Measurements from ENCODE around the gene CTXN1.
A peak's percentile ranks its signal among the peaks of the same experiment; 100 is the strongest.
"Not testable (repeated sequence)": the region's sequence is repeated elsewhere in the genome, so short reads cannot be mapped to it uniquely, and the experiment has no call there.

CTXN1 gene

DNA sequence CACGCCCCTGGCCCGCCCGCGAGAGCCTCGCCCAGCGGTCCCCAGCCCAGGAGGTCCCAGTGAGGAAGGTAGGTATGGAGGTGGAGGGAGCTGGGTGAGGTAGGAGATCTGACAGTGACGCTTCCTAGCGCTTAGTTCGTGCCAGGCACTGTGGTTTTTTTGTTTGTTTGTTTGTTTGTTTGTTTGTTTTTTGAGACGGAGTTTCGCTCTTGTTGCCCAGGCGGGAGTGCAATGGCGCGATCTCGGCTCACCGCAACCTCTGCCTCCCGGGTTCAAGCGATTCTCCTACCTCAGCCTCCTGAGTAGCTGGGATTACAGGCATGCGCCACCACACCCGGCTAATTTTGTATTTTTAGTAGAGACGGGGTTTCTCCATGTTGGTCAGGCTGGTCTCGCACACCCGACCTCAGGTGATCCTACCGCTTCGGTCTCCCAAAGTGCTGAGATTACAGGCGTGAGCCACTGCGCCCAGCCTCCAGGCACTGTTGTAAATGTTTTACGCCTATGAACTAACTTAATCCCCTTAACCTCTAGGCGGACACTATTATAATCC is 7.8 kb downstream of the CTXN1 start:
- H3K9me3 ChIP-seq; H3K4me3 ChIP-seq; H3K36me3 ChIP-seq (replicated peaks); in situ Hi-C loops (cut with MboI; ENCODE audit: low sequenced_read_pairs); DNase-seq (ENCODE audit: low spot score in 2 of 2): not testable (repeated sequence)
- Histone ChIP-seq H3K27me3 (ENCODE audit: low read depth) (peaks cover 25% of the 10 kb centered on the region), H3K4me1 (peaks cover 22% of the 10 kb centered on the region)

DNA sequence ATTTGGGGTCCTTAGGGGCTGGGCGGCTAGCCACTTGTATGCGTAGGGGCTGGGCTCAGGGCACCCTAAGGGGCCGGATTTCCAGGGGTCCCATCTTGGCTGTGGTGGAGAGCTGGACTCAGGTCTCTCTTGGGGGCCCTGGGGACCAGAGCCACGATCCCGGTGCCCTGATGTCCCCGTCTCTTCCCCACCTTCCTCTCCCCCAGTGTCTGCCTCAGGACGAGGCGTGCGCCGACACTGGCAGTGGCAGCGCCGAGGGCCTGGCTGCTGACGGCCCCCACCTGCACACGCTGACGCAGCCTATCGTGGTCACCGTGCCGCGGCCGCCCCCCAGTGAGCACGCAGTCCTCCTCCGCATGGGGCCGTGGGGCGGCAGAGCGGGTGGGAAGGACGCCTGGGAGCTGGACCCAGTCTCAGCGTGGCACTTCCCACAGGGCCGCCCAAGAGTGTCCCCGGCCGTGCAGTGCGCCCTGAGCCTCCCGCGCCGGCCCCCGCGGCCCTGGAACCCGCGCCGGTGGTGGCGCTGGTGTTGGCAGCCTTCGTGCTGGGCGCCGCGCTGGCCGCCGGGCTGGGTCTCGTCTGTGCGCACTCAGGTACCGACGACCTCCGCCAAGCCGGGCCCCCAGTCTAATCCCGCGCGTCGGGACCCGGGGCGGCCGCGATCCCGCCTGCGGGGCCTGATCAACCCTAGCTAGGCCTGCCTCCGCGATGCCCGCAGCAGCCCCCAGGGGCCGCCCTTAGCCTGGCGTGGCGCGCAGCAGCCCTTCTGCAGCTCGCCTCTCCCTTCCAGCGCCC is 8.5 kb downstream of the CTXN1 start:
- DNase-seq (ENCODE audit: low spot score in 2 of 2), result peak; percentile 57 to 82
- Histone ChIP-seq H3K4me1 (peaks cover 22% of the 10 kb centered on the region), H3K4me3 (no peak overlapping the region; the same call in 1 of the 2 replicates), H3K36me3 (replicated peaks) (peaks cover 6% of the 10 kb centered on the region), H3K27me3 (ENCODE audit: low read depth) (peaks cover 25% of the 10 kb centered on the region), H3K9me3 (no peaks in the 10 kb centered on the region)
- in situ Hi-C loops (cut with MboI; ENCODE audit: low sequenced_read_pairs), result no loop called here

DNA sequence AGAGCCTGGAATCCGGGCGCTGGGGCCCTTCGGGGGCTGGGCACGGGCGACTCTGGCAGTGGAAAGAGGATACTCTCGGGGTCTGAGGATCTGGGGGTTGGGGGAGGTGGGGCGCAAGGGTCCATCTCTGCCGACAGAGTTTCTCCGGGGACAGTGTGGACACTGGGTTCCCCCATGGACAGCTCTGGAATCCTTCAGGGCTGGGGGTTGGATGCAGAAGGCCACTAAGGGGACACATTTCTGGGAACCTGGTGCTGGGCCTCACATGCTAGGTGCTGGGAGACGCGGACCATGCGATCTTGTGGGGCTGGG is 9.0 kb downstream of the CTXN1 start:
- no peaks in the 10 kb centered on the region for H3K9me3 ChIP-seq
- in situ Hi-C loops (cut with MboI; ENCODE audit: low sequenced_read_pairs), result no loop called here
- H3K4me1 ChIP-seq, result peaks cover 22% of the 10 kb centered on the region
- H3K4me3 ChIP-seq, result no peak overlapping the region; the same call in 1 of the 2 replicates
- H3K27me3 ChIP-seq (ENCODE audit: low read depth), result peaks cover 25% of the 10 kb centered on the region
- no peak for DNase-seq (ENCODE audit: low spot score in 2 of 2)
- H3K36me3 ChIP-seq (replicated peaks), result peaks cover 5% of the 10 kb centered on the region

DNA sequence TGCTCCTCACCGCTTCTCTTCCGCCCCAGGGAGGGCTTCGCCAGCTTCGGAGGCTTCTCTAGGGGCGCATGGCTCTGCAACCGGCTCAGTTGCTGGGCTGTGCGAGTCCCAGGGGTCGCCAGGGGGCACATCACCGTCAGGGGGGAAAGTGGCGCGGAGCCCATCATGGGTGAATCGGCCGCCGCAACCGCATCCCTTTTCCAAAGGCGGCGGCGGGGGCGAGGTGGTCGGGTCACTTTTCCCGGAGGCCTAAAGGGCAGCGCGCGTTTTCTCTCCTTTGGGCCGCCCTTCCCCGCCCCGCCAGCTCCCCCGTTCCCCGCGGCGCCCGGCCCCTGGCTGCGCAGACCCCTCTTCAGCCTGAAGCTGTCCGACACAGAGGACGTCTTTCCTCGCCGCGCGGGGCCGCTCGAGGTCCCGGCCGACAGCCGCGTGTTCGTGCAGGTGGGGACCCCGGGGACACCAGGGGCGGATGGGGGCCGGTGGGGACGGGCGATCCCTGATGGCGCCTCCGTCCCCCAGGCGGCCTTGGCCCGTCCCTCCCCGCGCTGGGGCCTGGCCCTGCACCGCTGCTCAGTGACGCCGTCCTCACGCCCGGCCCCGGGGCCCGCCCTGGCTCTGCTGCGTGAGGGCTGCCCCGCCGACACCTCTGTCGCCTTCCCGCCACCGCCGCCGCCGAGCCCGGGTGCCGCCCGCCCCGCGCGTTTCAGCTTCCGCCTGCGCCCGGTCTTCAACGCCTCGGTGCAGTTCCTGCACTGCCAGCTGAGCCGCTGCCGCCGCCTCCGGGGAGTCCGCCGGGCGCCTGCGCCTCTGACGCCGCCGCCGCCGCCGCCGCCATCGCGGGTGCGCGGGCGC is 9.6 kb downstream of the CTXN1 start:
- in situ Hi-C loops (cut with MboI; ENCODE audit: low sequenced_read_pairs), result no loop called here
- H3K36me3 ChIP-seq (replicated peaks), result peaks cover 11% of the 10 kb centered on the region
- DNase-seq (ENCODE audit: low spot score in 2 of 2), result no peak
- no peak overlapping the region for H3K4me3 ChIP-seq
- peaks cover 22% of the 10 kb centered on the region for H3K4me1 ChIP-seq
- H3K9me3 ChIP-seq, result no peaks in the 10 kb centered on the region
- H3K27me3 ChIP-seq (ENCODE audit: low read depth), result peaks cover 25% of the 10 kb centered on the region

DNA sequence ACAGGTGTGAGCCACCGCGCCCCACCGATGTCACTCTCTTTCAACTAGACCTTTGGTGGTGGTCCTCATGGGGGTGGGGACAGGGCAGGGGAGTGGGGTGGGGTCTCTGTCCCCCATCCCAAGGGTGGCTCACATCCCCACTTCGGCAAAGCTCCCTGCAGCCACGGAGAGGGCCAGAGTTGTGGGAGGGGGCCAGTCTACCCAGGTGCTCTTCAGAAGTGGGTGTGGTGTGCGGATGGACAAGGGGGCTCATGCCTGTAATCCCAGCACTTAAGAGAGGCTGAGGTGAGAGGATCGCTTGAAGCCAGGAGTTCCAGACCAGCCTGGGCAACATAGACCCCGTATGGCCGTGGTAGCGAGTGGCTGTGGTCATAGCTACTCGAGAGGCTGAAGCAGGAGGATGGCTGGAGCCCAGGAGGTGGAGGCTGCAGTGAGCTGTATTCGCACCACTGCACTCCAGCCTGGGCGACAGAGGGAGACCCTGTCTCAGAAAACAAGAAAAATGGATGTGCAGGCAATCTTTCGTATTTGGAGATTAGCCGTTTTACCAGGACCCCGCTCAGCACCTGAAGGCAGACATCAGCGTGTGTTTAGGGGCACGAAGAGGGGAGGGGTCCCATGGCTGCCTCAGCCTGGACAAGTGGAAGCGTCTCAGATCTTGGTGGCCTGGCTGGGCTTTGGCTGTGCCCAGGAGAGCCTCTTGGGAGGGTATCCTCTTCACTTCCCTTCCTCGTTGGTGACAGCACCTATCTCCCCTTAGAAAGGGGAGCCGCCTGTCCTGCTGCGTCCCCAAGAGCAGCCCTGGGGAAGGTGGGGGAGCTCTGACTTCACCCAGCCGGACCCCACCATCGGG is 10.5 kb downstream of the CTXN1 start:
- Histone ChIP-seq H3K4me3 (no peak overlapping the region), H3K27me3 (ENCODE audit: low read depth) (peaks cover 25% of the 10 kb centered on the region), H3K36me3 (replicated peaks) (peaks cover 17% of the 10 kb centered on the region), H3K4me1 (peaks cover 22% of the 10 kb centered on the region), H3K9me3 (no peaks in the 10 kb centered on the region)
- no peak for DNase-seq (ENCODE audit: low spot score in 2 of 2)
- in situ Hi-C loops (cut with MboI; ENCODE audit: low sequenced_read_pairs), result no loop called here

DNA sequence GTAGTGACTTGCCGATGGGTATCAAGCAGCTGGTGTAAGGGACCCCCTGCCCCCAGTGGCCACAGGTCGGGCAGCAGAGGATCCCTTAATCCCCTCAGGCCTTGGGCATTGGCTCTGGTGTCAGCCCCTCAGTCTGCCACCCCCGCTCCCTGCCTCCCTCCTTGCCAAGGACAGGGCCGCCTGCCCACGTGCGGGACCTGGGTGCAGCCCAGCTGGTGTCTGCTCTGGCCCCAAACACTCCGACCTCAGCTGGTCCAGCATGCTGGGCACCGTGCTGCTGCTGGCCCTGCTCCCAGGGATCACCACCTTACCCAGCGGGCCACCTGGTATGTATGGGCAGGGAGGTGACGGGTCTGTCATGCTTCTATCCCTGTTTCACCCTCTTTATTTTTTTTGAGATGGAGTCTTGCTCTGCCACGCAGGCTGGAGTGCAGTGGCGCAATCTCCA is 11.3 kb downstream of the CTXN1 start, which contains the start of gene TGFBR3L:
TSS of gene TGFBR3L (plus strand) at position 233 of the 448 bp plus-strand sequence.
- Histone ChIP-seq H3K4me1 (peaks cover 20% of the 10 kb centered on the region), H3K27me3 (ENCODE audit: low read depth) (peaks cover 25% of the 10 kb centered on the region), H3K36me3 (replicated peaks) (peaks cover 18% of the 10 kb centered on the region), H3K9me3 (no peaks in the 10 kb centered on the region), H3K4me3 (no peak within 1 kb of the TSS)
- DNase-seq (ENCODE audit: low spot score in 2 of 2), result no peak
- in situ Hi-C loops (cut with MboI; ENCODE audit: low sequenced_read_pairs), result no loop called here

DNA sequence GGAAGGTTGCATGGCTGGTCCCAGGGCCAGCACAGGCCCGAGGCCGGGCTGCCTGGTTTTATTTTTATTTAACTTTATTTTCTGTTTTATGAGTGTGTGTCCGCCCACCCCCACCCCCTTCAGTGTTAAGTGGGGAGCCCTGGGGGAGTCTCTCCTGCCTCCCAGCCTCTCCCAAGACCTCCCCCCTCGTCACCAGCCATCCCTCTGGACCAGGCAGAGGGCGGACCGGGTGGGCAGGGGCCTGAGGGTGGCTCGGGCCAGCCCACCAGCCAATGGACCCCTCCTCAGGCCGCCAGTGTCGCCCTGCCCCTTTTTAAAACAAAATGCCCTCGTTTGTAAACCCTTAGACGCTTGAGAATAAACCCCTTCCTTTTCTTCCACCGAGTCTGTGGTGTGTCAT is 11.8 kb downstream of the CTXN1 start:
- Histone ChIP-seq H3K4me3 (no peak overlapping the region), H3K27me3 (ENCODE audit: low read depth) (peaks cover 25% of the 10 kb centered on the region), H3K36me3 (replicated peaks) (peaks cover 18% of the 10 kb centered on the region), H3K9me3 (no peaks in the 10 kb centered on the region), H3K4me1 (peaks cover 15% of the 10 kb centered on the region)
- no peak for DNase-seq (ENCODE audit: low spot score in 2 of 2)
- in situ Hi-C loops (cut with MboI; ENCODE audit: low sequenced_read_pairs), result no loop called here

DNA sequence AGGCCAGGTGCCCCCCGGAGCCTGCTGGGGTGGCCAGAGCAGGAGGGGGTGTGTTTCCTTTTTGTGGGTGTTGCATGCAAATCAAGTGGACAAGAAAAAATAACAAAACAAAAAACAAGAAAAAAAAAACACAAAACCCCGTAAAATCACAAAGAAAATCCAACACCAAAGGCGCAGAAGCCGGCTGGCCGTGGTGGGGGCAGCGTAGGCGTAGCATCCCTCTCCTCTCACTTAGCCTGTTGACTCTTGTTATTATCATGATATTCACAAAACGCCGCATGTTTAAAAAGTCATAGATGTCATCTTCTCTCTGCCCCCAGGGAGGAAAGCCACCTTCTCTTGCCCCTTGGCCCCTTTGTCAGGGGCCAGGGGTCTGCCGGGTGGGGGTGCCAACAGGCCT is 12.3 kb downstream of the CTXN1 start:
- Histone ChIP-seq H3K36me3 (replicated peaks) (peaks cover 18% of the 10 kb centered on the region), H3K4me3 (no peak overlapping the region), H3K9me3 (no peaks in the 10 kb centered on the region), H3K4me1 (peaks cover 13% of the 10 kb centered on the region), H3K27me3 (ENCODE audit: low read depth) (peaks cover 25% of the 10 kb centered on the region)
- in situ Hi-C loops (cut with MboI; ENCODE audit: low sequenced_read_pairs), result no loop called here
- no peak for DNase-seq (ENCODE audit: low spot score in 2 of 2)

DNA sequence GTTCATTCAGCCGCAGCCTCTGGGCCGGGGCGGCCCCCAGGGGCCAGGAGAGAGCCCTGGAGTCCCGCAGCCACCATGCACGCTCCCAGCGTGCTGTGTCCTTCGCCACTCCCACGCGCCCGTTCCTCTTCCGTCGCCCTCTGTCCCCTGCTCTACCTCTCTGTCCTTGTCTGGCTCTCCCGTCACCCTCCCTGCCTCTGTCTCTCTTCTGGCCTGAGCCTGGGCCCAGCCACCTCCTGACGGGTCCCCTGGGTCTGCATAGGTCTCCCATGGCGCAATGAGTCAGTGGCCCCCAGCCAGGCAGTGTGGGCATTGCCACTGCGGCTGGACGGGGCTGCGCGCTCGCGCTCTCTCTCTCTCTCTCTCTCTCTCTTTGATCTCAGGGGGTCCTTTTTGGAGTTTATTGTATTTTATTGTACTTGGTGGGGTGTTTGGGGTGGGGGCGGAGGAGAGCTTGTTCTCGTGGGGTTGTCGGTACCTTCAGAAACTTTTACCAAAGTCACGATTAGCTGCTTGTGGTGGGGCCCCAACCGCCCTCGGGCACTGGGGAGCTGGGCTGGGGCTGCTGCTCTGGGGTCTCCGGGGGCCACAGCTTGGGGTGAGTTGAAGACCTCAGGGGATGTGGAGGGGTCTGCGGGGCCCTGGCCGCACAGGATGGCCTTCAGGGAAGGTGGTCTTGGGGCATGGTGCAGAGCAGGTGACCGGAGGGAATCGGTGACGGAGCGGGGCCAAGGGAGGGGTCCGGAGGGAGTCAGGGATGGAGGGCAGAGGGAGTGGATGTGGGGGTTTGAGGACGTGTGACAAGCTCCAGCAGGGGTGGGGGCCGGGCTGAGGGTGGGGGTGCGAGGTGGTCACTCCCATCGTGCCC is 13.0 kb downstream of the CTXN1 start:
- in situ Hi-C loops (cut with MboI; ENCODE audit: low sequenced_read_pairs), result no loop called here
- Histone ChIP-seq H3K4me1 (peaks cover 6% of the 10 kb centered on the region), H3K4me3 (no peak overlapping the region), H3K9me3 (no peaks in the 10 kb centered on the region), H3K36me3 (replicated peaks) (peaks cover 18% of the 10 kb centered on the region), H3K27me3 (ENCODE audit: low read depth) (peaks cover 24% of the 10 kb centered on the region)
- no peak for DNase-seq (ENCODE audit: low spot score in 2 of 2)

DNA sequence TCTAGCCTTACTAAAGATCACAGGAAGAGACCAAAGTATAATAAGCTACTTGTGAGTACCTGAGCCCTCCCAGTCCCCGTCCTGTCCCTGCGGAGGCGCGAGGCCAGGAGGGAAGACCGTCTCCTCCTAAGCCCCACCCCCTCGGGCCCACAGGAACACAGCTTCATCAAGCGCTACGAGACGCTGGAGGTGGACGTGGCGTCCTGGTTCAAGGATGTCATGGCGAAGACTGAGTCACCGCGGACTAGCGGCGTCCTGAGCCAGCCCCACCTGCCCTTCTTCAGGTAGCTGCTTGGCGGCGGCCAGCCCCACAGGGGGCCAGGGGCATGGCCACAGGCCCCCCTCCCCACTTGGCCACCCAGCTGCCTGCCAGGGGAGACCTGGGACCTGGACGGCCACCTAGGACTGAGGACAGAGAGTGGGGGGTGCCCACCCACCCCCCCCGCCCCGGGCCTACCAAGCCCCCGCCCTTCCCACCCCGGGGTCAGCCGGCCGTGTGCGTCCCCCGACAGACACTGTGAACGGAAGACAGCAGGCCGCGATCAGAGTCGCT is 13.7 kb downstream of the CTXN1 start:
- in situ Hi-C loops (cut with MboI; ENCODE audit: low sequenced_read_pairs), result no loop called here
- no peak overlapping the region for H3K4me3 ChIP-seq
- DNase-seq (ENCODE audit: low spot score in 2 of 2), result no peak
- no peaks in the 10 kb centered on the region; the same call in 1 of the 2 replicates for H3K4me1 ChIP-seq
- H3K9me3 ChIP-seq, result no peaks in the 10 kb centered on the region
- peaks cover 18% of the 10 kb centered on the region for H3K36me3 ChIP-seq (replicated peaks)
- peaks cover 17% of the 10 kb centered on the region for H3K27me3 ChIP-seq (ENCODE audit: low read depth)

DNA sequence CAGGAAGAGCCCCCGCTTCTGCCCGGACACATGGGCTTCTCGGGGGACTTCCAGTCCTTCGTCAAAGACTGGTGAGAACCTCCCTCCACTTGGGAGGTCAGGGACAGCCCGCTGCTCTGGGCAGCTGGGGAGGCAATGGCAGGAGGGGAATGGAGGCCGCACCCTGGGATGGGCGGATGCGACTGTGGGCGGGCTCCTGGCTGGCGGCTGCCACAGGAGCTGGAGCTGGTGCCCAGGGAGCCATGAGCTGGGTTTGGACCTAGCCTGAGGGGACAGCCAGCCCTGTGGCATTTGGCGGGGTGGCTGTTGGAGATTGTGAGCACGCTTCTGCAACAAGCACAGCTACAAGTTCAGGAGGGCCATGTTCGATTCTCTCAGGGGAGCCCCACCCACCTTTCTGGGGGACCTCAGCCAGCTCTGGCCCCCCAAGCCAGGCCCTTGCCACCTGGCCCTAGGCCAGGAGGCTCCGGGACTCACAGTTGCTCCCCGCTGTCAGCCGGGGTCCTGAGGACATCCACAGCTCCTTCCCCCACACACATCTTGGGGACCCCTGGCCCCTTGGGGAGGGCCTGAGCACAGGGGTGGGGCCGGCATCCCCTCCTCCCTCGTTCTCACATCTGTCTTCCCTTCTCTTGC is 14.3 kb downstream of the CTXN1 start:
- in situ Hi-C loops (cut with MboI; ENCODE audit: low sequenced_read_pairs), result no loop called here
- Histone ChIP-seq H3K4me1 (no peaks in the 10 kb centered on the region), H3K9me3 (no peaks in the 10 kb centered on the region), H3K4me3 (no peak overlapping the region), H3K36me3 (replicated peaks) (peaks cover 18% of the 10 kb centered on the region), H3K27me3 (ENCODE audit: low read depth) (peaks cover 13% of the 10 kb centered on the region)
- DNase-seq (ENCODE audit: low spot score in 2 of 2), result no peak
